ENCODE results near the gene PRR11.

DNA sequence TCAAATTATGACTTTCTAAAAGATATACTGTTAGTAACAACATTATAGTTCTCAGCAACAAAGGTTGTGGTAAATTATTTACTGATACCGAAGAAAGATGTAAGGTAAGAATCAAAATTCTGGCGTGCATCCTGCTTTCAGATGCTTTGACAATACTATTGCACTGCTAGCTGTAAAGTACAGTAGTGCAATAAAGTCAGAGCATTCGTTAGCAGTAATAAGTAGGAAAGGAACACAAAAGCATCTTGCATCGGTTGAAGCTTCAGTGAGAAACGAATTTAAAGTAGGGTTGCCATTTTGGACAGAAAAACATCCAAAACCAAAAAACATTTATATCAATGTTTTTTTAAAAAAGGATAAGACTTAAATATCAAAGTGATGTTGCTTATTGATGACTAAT lies 4.5 kb upstream of the PRR11 start:
- no peak for TF ChIP-seq POLR2AphosphoS5 (IDR thresholded peaks at IDR 0.05; ENCODE audit: borderline replicate concordance, low read depth, low read length)
- TF ChIP-seq EZH2 (IDR thresholded peaks at IDR 0.05) = no peak
